Muscle layer of colon (tissue), 2 donors: Measurements from ENCODE around the gene GSDMA.
A peak's percentile ranks its signal among the peaks of the same experiment; 100 is the strongest.
"Not testable (repeated sequence)": the region's sequence is repeated elsewhere in the genome, so short reads cannot be mapped to it uniquely, and the experiment has no call there.

Experiments
- H3K27ac ChIP-seq: one replicate; pipeline ENCODE4 v1.7.0; 2013; ENCODE audit warnings: low read depth, mild to moderate bottlenecking, low read length, moderate library complexity
- H3K27me3 ChIP-seq, 2 donors: one replicate each; pipeline ENCODE4 v1.7.0; 2013; ENCODE audit warnings: low read length in 2 of 2, mild to moderate bottlenecking in 2 of 2; ENCODE audit not compliant: insufficient read depth in 2 of 2, control insufficient read depth in 1 of 2
- H3K36me3 ChIP-seq: one replicate; pipeline ENCODE4 v1.7.0; 2013; ENCODE audit warnings: mild to moderate bottlenecking, low read length; ENCODE audit not compliant: insufficient read depth
- H3K4me1 ChIP-seq: one replicate; pipeline ENCODE4 v1.7.0; 2013; ENCODE audit warnings: mild to moderate bottlenecking, low read length; ENCODE audit not compliant: insufficient read depth
- H3K4me3 ChIP-seq, 2 donors: one replicate each; pipeline ENCODE4 v1.7.0; 2013; ENCODE audit warnings: low read length in 2 of 2, low read depth in 1 of 2, mild to moderate bottlenecking in 1 of 2, moderate library complexity in 1 of 2
- H3K9ac ChIP-seq: one replicate; pipeline ENCODE4 v1.7.0; 2013; ENCODE audit warnings: low read length
- H3K9me3 ChIP-seq: one replicate; pipeline ENCODE4 v1.7.0; 2013; ENCODE audit warnings: mild to moderate bottlenecking, low read length
- donor health status: abdominal sarcoma.
- donor health status: Adenocarcinoma of cecum.

GSDMA gene

GRCh38 chr17:39935909-39936308 is 26.9 kb upstream of the GSDMA start:
- Histone ChIP-seq H3K4me1 (peaks cover 6% of the 10 kb centered on the region), H3K27ac (no peak overlapping the region), H3K27me3 (no peaks in the 10 kb centered on the region), H3K36me3 (no peaks in the 10 kb centered on the region), H3K9me3 (no peaks in the 10 kb centered on the region), H3K4me3 (no peak overlapping the region), H3K9ac (no peak overlapping the region)

- no peak overlapping the region for H3K9ac ChIP-seq
- no peaks in the 10 kb centered on the region for H3K9me3 ChIP-seq
- no peaks in the 10 kb centered on the region for H3K27me3 ChIP-seq
- no peak overlapping the region for H3K4me3 ChIP-seq
- no peak overlapping the region for H3K27ac ChIP-seq
- H3K4me1 ChIP-seq: peaks cover 6% of the 10 kb centered on the region
- H3K36me3 ChIP-seq: no peaks in the 10 kb centered on the region
These were observed 25.4 kb upstream of the GSDMA start for GRCh38 chr17:39937447-39937846.

- Histone ChIP-seq H3K9ac (no peak overlapping the region), H3K9me3 (no peaks in the 10 kb centered on the region), H3K36me3 (no peaks in the 10 kb centered on the region), H3K27ac (no peak overlapping the region), H3K4me1 (peaks cover 6% of the 10 kb centered on the region), H3K4me3 (no peak overlapping the region), H3K27me3 (no peaks in the 10 kb centered on the region)
These were observed 24.5 kb upstream of the GSDMA start for GRCh38 chr17:39938140-39938869.

- Histone ChIP-seq H3K9ac (no peak overlapping the region), H3K36me3 (no peaks in the 10 kb centered on the region), H3K4me1 (peaks cover 6% of the 10 kb centered on the region), H3K9me3 (no peaks in the 10 kb centered on the region), H3K27ac (no peak overlapping the region), H3K4me3 (no peak overlapping the region), H3K27me3 (no peaks in the 10 kb centered on the region)
These were observed 23.7 kb upstream of the GSDMA start for GRCh38 chr17:39939106-39939505.

GRCh38 chr17:39939588-39940419 is 23.0 kb upstream of the GSDMA start:
- Histone ChIP-seq H3K4me3 (no peak overlapping the region), H3K27me3 (no peaks in the 10 kb centered on the region), H3K9me3 (no peaks in the 10 kb centered on the region), H3K27ac (peak overlapping the region; percentile 0), H3K36me3 (no peaks in the 10 kb centered on the region), H3K9ac (no peak overlapping the region), H3K4me1 (peaks cover 6% of the 10 kb centered on the region)

- no peak overlapping the region for H3K4me3 ChIP-seq
These were observed 19.0 kb upstream of the GSDMA start for GRCh38 chr17:39943702-39944392.

GRCh38 chr17:39944393-39944711 is 18.5 kb upstream of the GSDMA start:
- Histone ChIP-seq H3K27me3 (no peaks in the 10 kb centered on the region), H3K9me3 (no peaks in the 10 kb centered on the region), H3K4me1 (peaks cover 4% of the 10 kb centered on the region), H3K9ac (no peak overlapping the region), H3K27ac (no peak overlapping the region), H3K36me3 (no peaks in the 10 kb centered on the region), H3K4me3 (no peak overlapping the region)

More at GRCh38 chr17:39943702-39944392, 19.0 kb upstream of the GSDMA start:
- peaks cover 6% of the 10 kb centered on the region for H3K4me1 ChIP-seq
- H3K27me3 ChIP-seq: no peaks in the 10 kb centered on the region
- H3K27ac ChIP-seq: no peak overlapping the region
- H3K9me3 ChIP-seq: no peaks in the 10 kb centered on the region
- H3K36me3 ChIP-seq: no peaks in the 10 kb centered on the region
- H3K9ac ChIP-seq: no peak overlapping the region

- Histone ChIP-seq H3K36me3 (no peaks in the 10 kb centered on the region), H3K9ac (no peak overlapping the region), H3K4me1 (no peaks in the 10 kb centered on the region), H3K9me3 (no peaks in the 10 kb centered on the region), H3K27ac (no peak overlapping the region), H3K4me3 (no peak overlapping the region), H3K27me3 (no peaks in the 10 kb centered on the region)
These were observed 16.1 kb upstream of the GSDMA start for GRCh38 chr17:39946551-39947330.

GRCh38 chr17:39948489-39948828 is 14.3 kb upstream of the GSDMA start:
- H3K9me3 ChIP-seq, H3K36me3 ChIP-seq, H3K4me1 ChIP-seq, H3K4me3 ChIP-seq, H3K27me3 ChIP-seq, H3K27ac ChIP-seq, H3K9ac ChIP-seq: not testable (repeated sequence)

GRCh38 chr17:39949028-39949427 is 13.8 kb upstream of the GSDMA start:
- Histone ChIP-seq H3K4me1 (peaks cover 10% of the 10 kb centered on the region), H3K9me3 (no peaks in the 10 kb centered on the region), H3K4me3 (no peak overlapping the region), H3K27ac (no peak overlapping the region), H3K27me3 (no peaks in the 10 kb centered on the region), H3K36me3 (no peaks in the 10 kb centered on the region), H3K9ac (no peak overlapping the region)

GRCh38 chr17:39950871-39951348 is 11.9 kb upstream of the GSDMA start:
- H3K9me3 ChIP-seq: no peaks in the 10 kb centered on the region
- no peaks in the 10 kb centered on the region for H3K36me3 ChIP-seq
- no peak overlapping the region for H3K9ac ChIP-seq
- H3K27me3 ChIP-seq: no peaks in the 10 kb centered on the region
- H3K27ac ChIP-seq: no peak overlapping the region
- no peak overlapping the region for H3K4me3 ChIP-seq
- H3K4me1 ChIP-seq: peaks cover 10% of the 10 kb centered on the region
